Measurements from ENCODE around the gene PFKFB2.

The PFKFB2 gene

GRCh38 chr1:207022996-207023679 is 29.9 kb upstream of the PFKFB2 start:
- no peak for DNase-seq

- no peak for DNase-seq
Observed at GRCh38 chr1:207024202-207025145, 28.6 kb upstream of the PFKFB2 start.

GRCh38 chr1:207025146-207025880 is 27.8 kb upstream of the PFKFB2 start:
- no peak for DNase-seq

GRCh38 chr1:207026104-207026534 is 27.0 kb upstream of the PFKFB2 start:
- DNase-seq: no peak

- no peak for DNase-seq
Observed at GRCh38 chr1:207027206-207027777, 25.8 kb upstream of the PFKFB2 start.

GRCh38 chr1:207027921-207028320 is 25.2 kb upstream of the PFKFB2 start:
- DNase-seq: no peak

GRCh38 chr1:207028884-207029650 is 24.0 kb upstream of the PFKFB2 start:
- DNase-seq: no peak

- no peak for DNase-seq
Observed at GRCh38 chr1:207029701-207030521, 23.2 kb upstream of the PFKFB2 start.

- no peak for DNase-seq
Observed at GRCh38 chr1:207030522-207031009, 22.5 kb upstream of the PFKFB2 start.

- no peak for DNase-seq
Observed at GRCh38 chr1:207031016-207031415, 22.1 kb upstream of the PFKFB2 start.

- no peak for DNase-seq
Observed at GRCh38 chr1:207031632-207032264, 21.3 kb upstream of the PFKFB2 start.

- no peak for DNase-seq
Observed at GRCh38 chr1:207032528-207033017, 20.5 kb upstream of the PFKFB2 start, which contains the start of gene C1orf116. Gene C1orf116, minus strand, starts transcription at chr1:207032756. Its CDS starts 5,158 bp downstream, at chr1:207027598.

GRCh38 chr1:207033302-207033701 is 19.8 kb upstream of the PFKFB2 start:
- DNase-seq: no peak

- no peak for DNase-seq
Observed at GRCh38 chr1:207034208-207034607, 18.9 kb upstream of the PFKFB2 start.

- no peak for DNase-seq
Observed at GRCh38 chr1:207034998-207035397, 18.1 kb upstream of the PFKFB2 start.

GRCh38 chr1:207035877-207036551 is 17.1 kb upstream of the PFKFB2 start:
- no peak for DNase-seq

- DNase-seq: no peak
Observed at GRCh38 chr1:207036865-207037264, 16.2 kb upstream of the PFKFB2 start.

- no peak for DNase-seq
Observed at GRCh38 chr1:207039380-207040180, 13.5 kb upstream of the PFKFB2 start.

- no peak for DNase-seq
Observed at GRCh38 chr1:207040181-207040533, 12.9 kb upstream of the PFKFB2 start.
